H9 (cell line): Measurements from ENCODE around the gene ABHD12. TPM values are rescaled to one million over a fixed set of nuclear protein-coding genes. Genes with fewer than 3 reads are reported as not detected.

Source experiments
- DNase-seq: peaks from one replicate; pipeline ENCODE4 v3.0.0-alpha.2; 2017
- H2AFZ ChIP-seq: one replicate; pipeline ENCODE4 v1.6.1; 2013; ENCODE audit warnings: mild to moderate bottlenecking, low read length, control low read depth, moderate library complexity
- H2AK5ac ChIP-seq: 2 replicates; pipeline ENCODE4 v1.6.1; 2013; ENCODE audit warnings: low read length, control low read depth, mixed read lengths; ENCODE audit not compliant: insufficient read length
- H2BK120ac ChIP-seq: one replicate; pipeline ENCODE4 v1.6.1; 2013; ENCODE audit warnings: low read depth, mild to moderate bottlenecking, low read length, control low read depth, inconsistent platforms; ENCODE audit not compliant: poor library complexity, severe bottlenecking
- H2BK12ac ChIP-seq: 2 replicates; pipeline ENCODE4 v1.6.1; 2013; ENCODE audit warnings: low read length, control low read depth, mixed read lengths, low read depth; ENCODE audit not compliant: insufficient read length
- H2BK15ac ChIP-seq: 2 replicates; pipeline ENCODE4 v1.6.1; 2013; ENCODE audit warnings: low read depth, low read length, control low read depth
- H2BK20ac ChIP-seq: one replicate; pipeline ENCODE4 v1.6.1; 2013; ENCODE audit warnings: low read depth, mild to moderate bottlenecking, low read length, control low read depth, inconsistent platforms; ENCODE audit not compliant: poor library complexity, severe bottlenecking
- H2BK5ac ChIP-seq: 2 replicates; pipeline ENCODE4 v1.6.1; 2013; ENCODE audit warnings: low read length, control low read depth, mixed read lengths; ENCODE audit not compliant: insufficient read length
- H3K14ac ChIP-seq: 2 replicates; pipeline ENCODE4 v1.6.1; 2013; ENCODE audit warnings: low read length, control low read depth; ENCODE audit not compliant: insufficient read depth
- H3K18ac ChIP-seq: 2 replicates; pipeline ENCODE4 v1.6.1; 2013; ENCODE audit warnings: low read depth, mild to moderate bottlenecking, mixed read lengths, low read length, control low read depth; ENCODE audit not compliant: insufficient read length
- H3K23ac ChIP-seq: 2 replicates; pipeline ENCODE4 v1.6.1; 2013; ENCODE audit warnings: low read length, control low read depth, mixed read lengths, low read depth; ENCODE audit not compliant: insufficient read length
- H3K23me2 ChIP-seq: 2 replicates; pipeline ENCODE4 v1.6.1; 2013; ENCODE audit warnings: low read depth, mild to moderate bottlenecking, mixed read lengths, low read length, control low read depth; ENCODE audit not compliant: insufficient read length, poor library complexity, severe bottlenecking
- H3K27ac ChIP-seq: 2 replicates; pipeline ENCODE4 v1.5.1; 2013; ENCODE audit warnings: low read length, control low read depth, mixed read lengths, low read depth; ENCODE audit not compliant: insufficient read length
- H3K27me3 ChIP-seq: 2 replicates; pipeline ENCODE4 v1.6.1; 2013; ENCODE audit warnings: low read length, control low read depth, inconsistent platforms; ENCODE audit not compliant: insufficient read depth
- H3K4ac ChIP-seq: 2 replicates; pipeline ENCODE4 v1.6.1; 2013; ENCODE audit warnings: low read depth, mild to moderate bottlenecking, control low read depth, inconsistent platforms, low read length, moderate library complexity
- H3K4me1 ChIP-seq: 2 replicates; pipeline ENCODE4 v1.6.1; 2013; ENCODE audit warnings: low read length, control low read depth, inconsistent platforms; ENCODE audit not compliant: insufficient read depth
- H3K4me2 ChIP-seq: 2 replicates; pipeline ENCODE4 v1.6.1; 2013; ENCODE audit warnings: low read length, control low read depth, mixed read lengths; ENCODE audit not compliant: insufficient read length, insufficient read depth
- H3K56ac ChIP-seq: 2 replicates; pipeline ENCODE4 v1.6.1; 2013; ENCODE audit warnings: low read depth, mild to moderate bottlenecking, mixed read lengths, low read length, control low read depth; ENCODE audit not compliant: insufficient read length
- H3K79me1 ChIP-seq: 2 replicates; pipeline ENCODE4 v1.6.1; 2013; ENCODE audit warnings: low read depth, mild to moderate bottlenecking, moderate library complexity, low read length, control low read depth, inconsistent platforms; ENCODE audit not compliant: insufficient read depth, poor library complexity, severe bottlenecking
- H3K79me2 ChIP-seq: 2 replicates; pipeline ENCODE4 v1.6.1; 2013; ENCODE audit warnings: low read length, control low read depth, inconsistent platforms; ENCODE audit not compliant: insufficient read depth
- H3K9ac ChIP-seq: 2 replicates; pipeline ENCODE4 v1.6.1; 2013; ENCODE audit warnings: low read length, control low read depth, mixed read lengths; ENCODE audit not compliant: insufficient read length; ENCODE audit errors: extremely low read depth
- H3K9me3 ChIP-seq: one replicate; pipeline ENCODE4 v1.6.1; 2013; ENCODE audit warnings: low read depth, low read length, inconsistent platforms; ENCODE audit not compliant: control insufficient read depth
- H3T11ph ChIP-seq: one replicate; pipeline ENCODE4 v1.6.1; 2013; ENCODE audit warnings: mild to moderate bottlenecking, low read length, control low read depth, inconsistent platforms
- H4K20me1 ChIP-seq: one replicate; pipeline ENCODE4 v1.6.1; 2013; ENCODE audit not compliant: control insufficient read depth, insufficient read length, insufficient read depth
- H4K5ac ChIP-seq: 2 replicates; pipeline ENCODE4 v1.6.1; 2013; ENCODE audit warnings: low read depth, mild to moderate bottlenecking, mixed read lengths, low read length, control low read depth; ENCODE audit not compliant: insufficient read length
- H4K8ac ChIP-seq: replicated peaks from 2 replicates; pipeline ENCODE4 v1.6.1; 2013; ENCODE audit warnings: low read length, control low read depth, mixed read lengths, low read depth; ENCODE audit not compliant: insufficient read length
- H4K91ac ChIP-seq: 2 replicates; pipeline ENCODE4 v1.6.1; 2013; ENCODE audit warnings: low read depth, mild to moderate bottlenecking, moderate library complexity, mixed read lengths, low read length, control low read depth; ENCODE audit not compliant: insufficient read length
- H3K27ac Mint-ChIP-seq, 3 experiments: 2 replicates in 2 of 3; 3 replicates in 1 of 3; pipeline ENCODE4 v1.8.0; 2020 to 2021; ENCODE audit warnings: mixed read lengths in 3 of 3, mild to moderate bottlenecking in 1 of 3, moderate library complexity in 1 of 3
- H3K27me3 Mint-ChIP-seq: 2 replicates; pipeline ENCODE4 v1.8.0; 2021; ENCODE audit warnings: low read depth, mild to moderate bottlenecking, moderate library complexity, mixed read lengths
- H3K36me3 Mint-ChIP-seq, 3 experiments: 2 replicates in 2 of 3; 3 replicates in 1 of 3; pipeline ENCODE4 v1.8.0; 2020 to 2021; ENCODE audit warnings: low read depth in 3 of 3, mixed read lengths in 3 of 3; ENCODE audit not compliant: insufficient read depth in 1 of 3
- H3K4me1 Mint-ChIP-seq, 2 experiments: 2 replicates each; pipeline ENCODE4 v1.8.0; 2020; ENCODE audit warnings: mixed read lengths in 2 of 2
- H3K4me3 Mint-ChIP-seq, 2 experiments: 2 replicates in 1 of 2; 3 replicates in 1 of 2; pipeline ENCODE4 v1.8.0; 2020 to 2021; ENCODE audit warnings: mild to moderate bottlenecking in 2 of 2, mixed read lengths in 2 of 2, moderate library complexity in 1 of 2
- H3K9me3 Mint-ChIP-seq, 2 experiments: 2 replicates in 1 of 2; 3 replicates in 1 of 2; pipeline ENCODE4 v1.8.0; 2020; ENCODE audit warnings: mild to moderate bottlenecking in 2 of 2, mixed read lengths in 2 of 2, moderate library complexity in 1 of 2
- CTCF ChIP-seq: fragments of 200-600 bp; sonication (generic); conservative IDR thresholded peaks from 3 replicates; pipeline ENCODE4 v1.8.0; 2021; ENCODE audit warnings: antibody characterized with exemption, mild to moderate bottlenecking
- WGBS: extraction: QIAGEN DNeasy Blood & Tissue Kit; methylation state at CpG from one replicate; pipeline ENCODE4 v1.1.7; 2013; ENCODE audit warnings: missing lambda C conversion rate, low lambda C conversion rate, mixed read lengths; ENCODE audit not compliant: insufficient read length; ENCODE audit errors: extremely low coverage; 5-methylcytosine and 5-hydroxymethylcytosine counted together
- total RNA-seq: library from RNA; stranded (reverse); gene quantifications from 2 replicates; pipeline ENCODE4 v1.2.1, GENCODE V29; 2021

ABHD12 gene
- total RNA-seq, 1 experiment from 2014 or later: 54.4 TPM

GRCh38 chr20:25355866-25356265, 34.8 kb downstream of the ABHD12 start:
- H3K23me2 ChIP-seq: no peaks in the 10 kb centered on the region
- no peak for TF ChIP-seq CTCF
- H3K36me3 Mint-ChIP-seq: no peaks in the 10 kb centered on the region; a peak in 1 of 7 replicates
- peaks cover 12% of the 10 kb centered on the region for H3K79me1 ChIP-seq
- H4K5ac ChIP-seq: no peak overlapping the region
- H3K4me1 Mint-ChIP-seq: peaks cover 63 to 64% of the 10 kb centered on the region in 2 experiments
- no peaks in the 10 kb centered on the region for H4K20me1 ChIP-seq
- no peak overlapping the region for H3K4me2 ChIP-seq
- peaks cover 0 to 1% of the 10 kb centered on the region in 2 experiments; a peak in 1 of 5 replicates for H3K9me3 Mint-ChIP-seq
- H3K27ac ChIP-seq: no peak overlapping the region
- H3K4ac ChIP-seq: no peak overlapping the region
- no CpG with 5 or more reads among the region's 2 CpGs for WGBS
- no peaks in the 10 kb centered on the region for H3K27me3 Mint-ChIP-seq
- no peak for DNase-seq
- H3K4me1 ChIP-seq: peaks cover 33% of the 10 kb centered on the region
- H3K9me3 ChIP-seq: no peaks in the 10 kb centered on the region
- H2BK5ac ChIP-seq: no peak overlapping the region
- H4K91ac ChIP-seq: peak overlapping the region; percentile 37
- H3K56ac ChIP-seq: no peak overlapping the region
- no peak overlapping the region for H3T11ph ChIP-seq
- no peak overlapping the region for H4K8ac ChIP-seq
- H3K27ac Mint-ChIP-seq: peak overlapping the region; percentile 77 to 95 (median 89); a peak in 5 of 7 replicates
- no peak overlapping the region for H3K23ac ChIP-seq
- no peak overlapping the region for H2BK120ac ChIP-seq
- no peak overlapping the region for H3K9ac ChIP-seq
- peak overlapping the region in 1 of 2 experiments; percentile 7; a peak in 2 of 5 replicates for H3K4me3 Mint-ChIP-seq
- H3K79me2 ChIP-seq: peaks cover 9% of the 10 kb centered on the region; the same call in 1 of the 2 replicates
- H2BK12ac ChIP-seq: no peak overlapping the region
- H3K18ac ChIP-seq: no peak overlapping the region
- no peak overlapping the region for H2BK20ac ChIP-seq
- H2AK5ac ChIP-seq: no peak overlapping the region
- no peak overlapping the region for H2BK15ac ChIP-seq
- no peak overlapping the region for H3K14ac ChIP-seq
- no peak overlapping the region for H2AFZ ChIP-seq
- H3K27me3 ChIP-seq: no peaks in the 10 kb centered on the region
